Esophagus squamous epithelium (tissue), 5 donors: Measurements from ENCODE around the gene SAMD5. TPM values are rescaled to one million over a fixed set of nuclear protein-coding genes. Genes with fewer than 3 reads are reported as not detected.

ENCODE experiments used
- DNase-seq: peaks from one replicate; lab custom pipeline; 2025; lab: John Stamatoyannopoulos, UW
- H3K27ac ChIP-seq, 4 donors: fragments of 200-600 bp; sonication (generic); one replicate each; pipeline ENCODE4 v1.5.1; 2016 to 2019; ENCODE audit warnings: mild to moderate bottlenecking in 1 of 4
- H3K27me3 ChIP-seq, 4 donors: fragments of 200-600 bp; sonication (generic); 1 replicate in 3 of 4; 2 replicates in 1 of 4; pipeline versions ENCODE4 v1.5.1 to v1.6.0; 2017 to 2021; ENCODE audit warnings: antibody characterized with exemption in 1 of 4
- H3K36me3 ChIP-seq, 3 donors: fragments of 200-600 bp; sonication (generic); one replicate each; pipeline ENCODE4 v1.5.1; 2016 to 2019
- H3K4me1 ChIP-seq, 3 donors: fragments of 200-600 bp; sonication (generic); one replicate each; pipeline ENCODE4 v1.5.1; 2017 to 2019
- H3K4me3 ChIP-seq, 4 donors: fragments of 200-600 bp; sonication (generic); 1 replicate in 3 of 4; 2 replicates in 1 of 4; pipeline ENCODE4 v1.5.1; 2016 to 2019; ENCODE audit warnings: mild to moderate bottlenecking in 2 of 4, moderate library complexity in 1 of 4
- H3K9me3 ChIP-seq, 3 donors: fragments of 200-600 bp; sonication (generic); one replicate each; pipeline ENCODE4 v1.5.1; 2016 to 2019
- CTCF ChIP-seq, 6 experiments: fragments of 450-650 bp in 4 of 6; fragments of 200-600 bp in 2 of 6; sonication (generic) in 2 of 6; IDR thresholded peaks; one replicate each; pipeline ENCODE4 v1.5.1; 2016 to 2019; ENCODE audit warnings: antibody characterized with exemption in 6 of 6, mild to moderate bottlenecking in 4 of 6, moderate library complexity in 4 of 6
- POLR2A ChIP-seq, 4 donors: fragments of 450-650 bp; IDR thresholded peaks; one replicate each; pipeline ENCODE4 v1.6.1; 2017; ENCODE audit warnings: antibody characterized with exemption in 4 of 4, mild to moderate bottlenecking in 4 of 4, moderate library complexity in 3 of 4
- WGBS, 2 donors: methylation state at CpG; one replicate each; pipeline ENCODE4 v1.1.5; 2018; 5-methylcytosine and 5-hydroxymethylcytosine counted together
- intact Hi-C: fragments of 100-400 bp; cut with DNase I; formaldehyde crosslinking; loops from one replicate; pipeline ENCODE4 v1.15.0; 2022
- total RNA-seq, 4 donors: library from RNA; depleted of rRNA; stranded (reverse); fragments of >200 nt; gene quantifications; one replicate each; pipeline ENCODE4 v1.1.0, GENCODE V29; 2016
- donor health status: DM: yes; HTN: yes; CAD: no.

The SAMD5 gene
- total RNA-seq, 4 donors from 2014 or later: 6.9 to 16.2 (median 12.7) TPM

- no peak overlapping the region for H3K27ac ChIP-seq
- H3K9me3 ChIP-seq: no peaks in the 10 kb centered on the region
- peaks cover 0 to 5% (median 0%) of the 10 kb centered on the region in 3 donors for H3K4me1 ChIP-seq
- DNase-seq: no peak
- no peaks in the 10 kb centered on the region for H3K27me3 ChIP-seq
- intact Hi-C loops: no loop called here
- WGBS, 2 donors: 70 to 77% methylated on average over 2 of the region's 2 CpGs
- H3K4me3 ChIP-seq: no peak overlapping the region
- no peaks in the 10 kb centered on the region for H3K36me3 ChIP-seq
- no peak for TF ChIP-seq CTCF (IDR thresholded peaks at IDR 0.05)
- no peak for TF ChIP-seq POLR2A (IDR thresholded peaks at IDR 0.05)
Measured at GRCh38 chr6:147603392-147604081, 95.0 kb downstream of the SAMD5 start.

- Histone ChIP-seq H3K27me3 (no peaks in the 10 kb centered on the region), H3K9me3 (no peaks in the 10 kb centered on the region), H3K4me1 (peaks cover 0 to 5% (median 0%) of the 10 kb centered on the region in 3 donors), H3K27ac (no peak overlapping the region), H3K4me3 (no peak overlapping the region), H3K36me3 (no peaks in the 10 kb centered on the region)
- no peak for TF ChIP-seq CTCF (IDR thresholded peaks at IDR 0.05)
- TF ChIP-seq POLR2A (IDR thresholded peaks at IDR 0.05): no peak
- intact Hi-C loops: no loop called here
- no peak for DNase-seq
- WGBS, 2 donors: 49 to 58% methylated on average over 4 of the region's 4 CpGs
Measured at GRCh38 chr6:147604373-147604772, 95.9 kb downstream of the SAMD5 start.

GRCh38 chr6:147611992-147612391 lies 103.5 kb downstream of the SAMD5 start:
- Histone ChIP-seq H3K4me3 (no peak overlapping the region), H3K27me3 (no peaks in the 10 kb centered on the region), H3K9me3 (no peaks in the 10 kb centered on the region), H3K36me3 (no peaks in the 10 kb centered on the region), H3K27ac (no peak overlapping the region), H3K4me1 (no peaks in the 10 kb centered on the region)
- TF ChIP-seq POLR2A (IDR thresholded peaks at IDR 0.05): no peak
- no peak for TF ChIP-seq CTCF (IDR thresholded peaks at IDR 0.05)
- DNase-seq: no peak
- intact Hi-C loops: no loop called here
- 86 to 94% methylated on average over 5 of the region's 5 CpGs for WGBS, 2 donors

- Histone ChIP-seq H3K9me3 (no peaks in the 10 kb centered on the region), H3K4me1 (no peaks in the 10 kb centered on the region), H3K27ac (no peak overlapping the region), H3K36me3 (no peaks in the 10 kb centered on the region), H3K27me3 (no peaks in the 10 kb centered on the region), H3K4me3 (no peak overlapping the region)
- DNase-seq: no peak
- WGBS, 2 donors: 54 to 82% methylated on average over 4 of the region's 4 CpGs
- intact Hi-C loops: no loop called here
- no peak for TF ChIP-seq POLR2A (IDR thresholded peaks at IDR 0.05)
- no peak for TF ChIP-seq CTCF (IDR thresholded peaks at IDR 0.05)
Measured at GRCh38 chr6:147614501-147614900, 106.0 kb downstream of the SAMD5 start.

GRCh38 chr6:147615659-147616456 lies 107.4 kb downstream of the SAMD5 start:
- Histone ChIP-seq H3K9me3 (no peaks in the 10 kb centered on the region), H3K27me3 (no peaks in the 10 kb centered on the region), H3K4me3 (no peak overlapping the region), H3K27ac (no peak overlapping the region), H3K36me3 (no peaks in the 10 kb centered on the region), H3K4me1 (no peaks in the 10 kb centered on the region)
- WGBS, 2 donors: 71 to 73% methylated on average over 6 of the region's 6 CpGs
- no peak for TF ChIP-seq CTCF (IDR thresholded peaks at IDR 0.05)
- TF ChIP-seq POLR2A (IDR thresholded peaks at IDR 0.05): no peak
- intact Hi-C loops: no loop called here
- DNase-seq: no peak
